Testis (tissue), 2 donors: ENCODE results near the gene C1orf87.

Experiments
- CTCF ChIP-seq, 3 experiments: fragments of 450-650 bp in 2 of 3; fragments of 200-600 bp in 1 of 3; sonication (generic) in 1 of 3; IDR thresholded peaks; one replicate each; pipeline ENCODE4 v1.5.1; 2016 to 2019; ENCODE audit warnings: antibody characterized with exemption in 3 of 3, mild to moderate bottlenecking in 2 of 3, moderate library complexity in 1 of 3
- POLR2A ChIP-seq: fragments of 450-650 bp; IDR thresholded peaks from one replicate; pipeline ENCODE4 v1.6.1; 2017; ENCODE audit warnings: antibody characterized with exemption, mild to moderate bottlenecking, moderate library complexity

- TF ChIP-seq CTCF (IDR thresholded peaks at IDR 0.05): no peak
- TF ChIP-seq POLR2A: no peak
Measured at GRCh38 chr1:60111716-60112115, 38.1 kb upstream of the C1orf87 start.
